NCI-H2171 (cell line): ENCODE results near the gene SLC6A11.

Experiments used
- DNase-seq: peaks from one replicate; lab custom pipeline; 2025; lab: John Stamatoyannopoulos, UW

The SLC6A11 gene

GRCh38 chr3:10954740-10955139, 138.7 kb downstream of the SLC6A11 start:
- DNase-seq = no peak

GRCh38 chr3:10955711-10956453, 139.9 kb downstream of the SLC6A11 start:
- DNase-seq = no peak

GRCh38 chr3:10956531-10956930, 140.5 kb downstream of the SLC6A11 start:
- DNase-seq = no peak

GRCh38 chr3:10956986-10957385, 141.0 kb downstream of the SLC6A11 start:
- no peak for DNase-seq

- no peak for DNase-seq
Measured at GRCh38 chr3:10957976-10958749, 142.1 kb downstream of the SLC6A11 start.

- no peak for DNase-seq
Measured at GRCh38 chr3:10960255-10960654, 144.2 kb downstream of the SLC6A11 start.

GRCh38 chr3:10961921-10962320, 145.9 kb downstream of the SLC6A11 start:
- no peak for DNase-seq

GRCh38 chr3:10962481-10963036, 146.5 kb downstream of the SLC6A11 start:
- peak; percentile 78 for DNase-seq

- DNase-seq = no peak
Measured at GRCh38 chr3:10964537-10965167, 148.6 kb downstream of the SLC6A11 start.

- DNase-seq = no peak
Measured at GRCh38 chr3:10968401-10968800, 152.4 kb downstream of the SLC6A11 start.

GRCh38 chr3:10970306-10970960, 154.4 kb downstream of the SLC6A11 start:
- no peak for DNase-seq

- DNase-seq = no peak
Measured at GRCh38 chr3:10972072-10972782, 156.2 kb downstream of the SLC6A11 start.

- peak; percentile 60 for DNase-seq
Measured at GRCh38 chr3:10973046-10973595, 157.1 kb downstream of the SLC6A11 start.

GRCh38 chr3:10974131-10974530, 158.1 kb downstream of the SLC6A11 start:
- no peak for DNase-seq

GRCh38 chr3:10974746-10975375, 158.8 kb downstream of the SLC6A11 start:
- no peak for DNase-seq

GRCh38 chr3:10975695-10976234, 159.7 kb downstream of the SLC6A11 start:
- no peak for DNase-seq

- no peak for DNase-seq
Measured at GRCh38 chr3:10976770-10977169, 160.7 kb downstream of the SLC6A11 start.

- DNase-seq = no peak
Measured at GRCh38 chr3:10977892-10978510, 162.0 kb downstream of the SLC6A11 start.

GRCh38 chr3:10978956-10979355, 162.9 kb downstream of the SLC6A11 start:
- no peak for DNase-seq

- no peak for DNase-seq
Measured at GRCh38 chr3:10980312-10980711, 164.3 kb downstream of the SLC6A11 start.
